ENCODE measurements around the gene RNLS.

GRCh38 chr10:88245974-88246511, 337.1 kb downstream of the RNLS start:
- TF ChIP-seq CTCF (IDR thresholded peaks at IDR 0.05; ENCODE audit: insufficient read depth, low read length, poor library complexity, severe bottlenecking) (no peak), EZH2phosphoT487 (conservative IDR thresholded peaks at IDR 0.05; ENCODE audit: low read length) (no peak)
